ENCODE data around the gene FRMD4B. TPM values are rescaled to one million over a fixed set of nuclear protein-coding genes. Genes with fewer than 3 reads are reported as not detected.
"Not testable (repeated sequence)": the region's sequence is repeated elsewhere in the genome, so short reads cannot be mapped to it uniquely, and the experiment has no call there.

Gene FRMD4B
- total RNA-seq, 3 donors from 2014 or later: 26.0 to 29.4 (median 28.6) TPM

DNA sequence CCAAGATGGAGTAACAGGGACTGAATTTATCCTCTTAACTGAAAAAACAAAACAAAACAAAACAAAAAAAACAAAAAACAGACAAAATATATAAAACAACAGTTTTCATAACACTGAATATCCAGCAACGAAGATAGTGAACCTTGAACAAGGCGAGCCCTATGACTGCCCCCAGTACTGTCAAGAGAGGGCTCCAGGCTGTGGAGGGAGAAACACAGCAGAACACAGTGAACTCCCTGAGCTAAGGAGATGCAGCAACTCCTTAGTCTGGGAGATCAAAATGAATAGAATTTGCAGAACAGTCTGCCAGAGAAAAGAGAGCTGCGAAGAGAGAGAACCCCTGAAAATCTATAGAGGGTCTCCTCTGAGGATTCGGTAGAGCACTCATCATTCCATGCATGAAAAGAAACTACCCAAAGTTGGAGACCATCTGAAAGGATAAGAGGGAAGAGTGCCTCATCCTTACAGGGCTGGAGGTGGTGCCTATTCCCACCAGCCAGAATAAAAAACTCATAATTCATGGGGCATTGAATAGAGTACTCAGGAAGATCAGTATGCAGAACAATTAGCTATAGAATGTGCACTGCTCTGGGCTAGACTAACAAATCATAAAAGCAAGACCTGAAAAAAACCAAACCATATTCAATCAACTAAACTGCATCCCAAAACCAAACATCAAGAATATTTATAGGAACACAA, 101.8 kb downstream of the FRMD4B start:
- intact Hi-C loops (cut with DNase I, micrococcal nuclease): no loop called here
- H3K4me3 ChIP-seq: no peak overlapping the region
- TF ChIP-seq, protein P1, sequence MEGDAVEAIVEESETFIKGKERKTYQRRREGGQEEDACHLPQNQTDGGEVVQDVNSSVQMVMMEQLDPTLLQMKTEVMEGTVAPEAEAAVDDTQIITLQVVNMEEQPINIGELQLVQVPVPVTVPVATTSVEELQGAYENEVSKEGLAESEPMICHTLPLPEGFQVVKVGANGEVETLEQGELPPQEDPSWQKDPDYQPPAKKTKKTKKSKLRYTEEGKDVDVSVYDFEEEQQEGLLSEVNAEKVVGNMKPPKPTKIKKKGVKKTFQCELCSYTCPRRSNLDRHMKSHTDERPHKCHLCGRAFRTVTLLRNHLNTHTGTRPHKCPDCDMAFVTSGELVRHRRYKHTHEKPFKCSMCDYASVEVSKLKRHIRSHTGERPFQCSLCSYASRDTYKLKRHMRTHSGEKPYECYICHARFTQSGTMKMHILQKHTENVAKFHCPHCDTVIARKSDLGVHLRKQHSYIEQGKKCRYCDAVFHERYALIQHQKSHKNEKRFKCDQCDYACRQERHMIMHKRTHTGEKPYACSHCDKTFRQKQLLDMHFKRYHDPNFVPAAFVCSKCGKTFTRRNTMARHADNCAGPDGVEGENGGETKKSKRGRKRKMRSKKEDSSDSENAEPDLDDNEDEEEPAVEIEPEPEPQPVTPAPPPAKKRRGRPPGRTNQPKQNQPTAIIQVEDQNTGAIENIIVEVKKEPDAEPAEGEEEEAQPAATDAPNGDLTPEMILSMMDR (IDR thresholded peaks at IDR 0.05): no peak
- H3K9me3 ChIP-seq: no peaks in the 10 kb centered on the region
- no peaks in the 10 kb centered on the region for H3K36me3 ChIP-seq (ENCODE audit: low read depth)
- no peaks in the 10 kb centered on the region for H3K4me1 ChIP-seq (ENCODE audit: low read depth)
- ATAC-seq: no peak
- no peak for DNase-seq

DNA sequence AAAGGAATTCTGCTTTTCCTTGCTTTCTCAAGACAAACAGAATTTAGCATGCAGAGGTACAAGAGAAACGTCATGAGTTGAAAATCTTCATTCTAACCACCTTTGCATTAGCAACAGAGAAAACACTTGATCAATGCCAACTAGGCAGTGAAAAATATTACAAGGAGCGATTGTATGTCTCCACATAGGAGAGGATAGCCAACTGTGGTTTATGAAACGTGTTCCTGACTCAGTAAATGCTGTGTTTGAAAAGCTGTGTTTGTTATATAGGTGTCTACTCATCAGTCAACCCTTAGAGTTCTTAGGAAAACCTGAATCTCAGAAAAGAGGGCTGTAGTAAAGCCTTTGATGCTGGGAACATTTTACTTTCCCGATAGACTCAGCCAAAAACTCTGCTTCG, 102.4 kb downstream of the FRMD4B start:
- Histone ChIP-seq H3K36me3 (ENCODE audit: low read depth) (no peaks in the 10 kb centered on the region), H3K4me1 (ENCODE audit: low read depth) (no peaks in the 10 kb centered on the region), H3K9me3 (no peaks in the 10 kb centered on the region), H3K4me3 (no peak overlapping the region)
- intact Hi-C loops (cut with DNase I, micrococcal nuclease): no loop called here
- no peak for ATAC-seq
- no peak for DNase-seq
- TF ChIP-seq, protein P1 (IDR thresholded peaks at IDR 0.05): no peak

DNA sequence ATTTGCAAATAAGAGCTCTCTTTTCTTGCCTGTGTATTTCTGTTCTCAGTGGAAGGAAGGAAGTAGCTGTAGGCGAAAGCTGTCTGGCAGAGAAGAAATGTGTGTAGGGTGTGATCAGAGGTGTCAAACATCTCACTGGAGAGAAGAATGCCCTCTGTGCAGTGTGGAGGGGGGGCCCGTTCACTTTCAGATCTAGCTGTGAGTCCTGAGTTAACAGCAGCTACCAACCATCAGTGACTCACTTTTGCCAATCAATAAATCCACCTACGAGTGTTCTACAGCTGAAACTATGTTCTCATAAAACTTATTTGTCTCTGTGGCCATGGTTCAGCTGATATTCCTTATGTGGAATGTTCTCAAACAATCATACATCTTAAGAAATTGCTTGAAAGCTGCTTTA, 103.7 kb downstream of the FRMD4B start:
- Histone ChIP-seq H3K36me3 (ENCODE audit: low read depth) (no peaks in the 10 kb centered on the region), H3K9me3 (no peaks in the 10 kb centered on the region), H3K4me1 (ENCODE audit: low read depth) (no peaks in the 10 kb centered on the region), H3K4me3 (no peak overlapping the region)
- ATAC-seq: peak; percentile 49
- no peak for DNase-seq
- TF ChIP-seq, protein P1 (IDR thresholded peaks at IDR 0.05): no peak
- intact Hi-C loops (cut with DNase I, micrococcal nuclease): no loop called here

DNA sequence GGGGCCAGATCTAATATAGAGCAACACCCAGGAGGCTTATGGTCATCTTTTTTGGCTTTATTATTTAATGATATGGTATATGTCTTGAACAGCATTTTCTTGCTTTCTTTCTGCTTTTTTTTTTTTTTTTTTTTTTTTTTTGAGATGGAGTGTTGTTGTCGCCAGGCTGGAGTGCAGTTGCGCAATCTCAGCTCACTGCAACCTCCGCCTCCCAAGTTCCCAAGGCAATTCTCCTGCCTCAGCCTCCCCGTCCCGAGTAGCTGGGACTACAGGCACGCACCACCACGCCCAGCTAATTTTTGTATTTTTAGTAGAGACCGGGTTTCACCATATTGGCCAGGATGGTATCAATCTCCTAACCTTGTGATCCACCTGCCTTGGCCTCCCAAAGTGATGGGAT, 108.5 kb downstream of the FRMD4B start:
- intact Hi-C loops (cut with DNase I, micrococcal nuclease); H3K36me3 ChIP-seq (ENCODE audit: low read depth); H3K4me3 ChIP-seq; H3K4me1 ChIP-seq (ENCODE audit: low read depth); ATAC-seq; H3K9me3 ChIP-seq; DNase-seq: not testable (repeated sequence)

DNA sequence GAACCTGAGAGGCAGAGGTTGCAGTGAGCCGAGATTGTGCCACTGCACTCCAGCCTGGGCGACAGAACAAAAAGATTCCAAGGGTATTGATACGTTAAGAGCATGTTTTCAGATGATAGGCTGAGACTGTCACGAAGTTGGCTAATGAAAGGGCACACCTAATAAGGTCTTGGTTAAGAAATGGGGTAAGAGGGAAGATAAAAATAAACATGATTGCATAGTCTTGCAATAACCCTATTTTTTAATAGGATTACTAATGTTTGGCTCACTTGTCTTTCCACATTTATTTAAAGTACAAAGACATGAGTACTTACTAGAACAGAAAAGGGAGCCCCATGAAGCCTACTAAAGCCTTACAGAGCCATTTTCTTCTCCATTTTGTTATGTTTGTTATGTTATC, 109.0 kb downstream of the FRMD4B start:
- intact Hi-C loops (cut with DNase I, micrococcal nuclease): no loop called here
- Histone ChIP-seq H3K4me1 (ENCODE audit: low read depth) (no peaks in the 10 kb centered on the region), H3K4me3 (no peak overlapping the region), H3K36me3 (ENCODE audit: low read depth) (no peaks in the 10 kb centered on the region), H3K9me3 (no peaks in the 10 kb centered on the region)
- TF ChIP-seq, protein P1 (IDR thresholded peaks at IDR 0.05): no peak
- DNase-seq (no peak), ATAC-seq (no peak)

DNA sequence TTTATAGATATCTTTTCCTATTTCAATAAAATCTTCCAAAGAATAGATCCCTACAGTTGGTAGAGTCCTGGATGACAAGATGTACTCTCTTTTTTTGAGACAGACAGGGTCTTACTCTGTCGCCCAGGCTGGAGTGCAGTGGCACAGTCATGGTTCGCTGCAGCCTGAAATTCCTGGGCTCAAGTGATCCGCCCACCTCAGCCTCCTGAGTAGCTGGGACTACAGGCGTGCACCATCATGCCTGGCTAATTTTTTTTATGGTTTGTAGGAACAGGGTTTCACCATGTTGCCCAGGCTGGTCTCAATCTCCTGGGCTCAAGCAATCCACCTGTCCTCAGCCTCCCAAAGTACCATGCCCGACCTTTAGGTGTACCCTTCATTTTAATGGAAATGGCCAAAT, 109.7 kb downstream of the FRMD4B start:
- H3K9me3 ChIP-seq; H3K4me3 ChIP-seq; H3K36me3 ChIP-seq (ENCODE audit: low read depth); intact Hi-C loops (cut with DNase I, micrococcal nuclease); DNase-seq; H3K4me1 ChIP-seq (ENCODE audit: low read depth); ATAC-seq: not testable (repeated sequence)

DNA sequence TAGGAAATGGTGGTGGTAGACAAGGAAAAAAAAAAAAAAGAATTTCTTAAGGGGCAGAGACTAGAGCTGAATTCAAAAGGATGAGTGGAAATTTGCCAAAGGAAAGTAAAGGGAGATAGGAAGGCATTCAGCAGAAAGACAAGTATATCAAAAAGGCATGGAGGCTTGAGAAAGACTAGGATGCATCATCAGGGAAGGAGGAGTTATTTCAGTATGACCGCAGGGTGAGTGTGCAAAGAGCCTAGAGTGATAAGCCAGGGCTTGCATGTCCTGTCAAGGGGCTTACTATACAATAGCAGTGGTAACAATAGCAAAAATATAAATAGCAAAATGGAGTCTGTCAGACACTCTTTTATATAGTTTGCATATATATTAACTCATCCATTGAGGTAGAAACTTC, 112.0 kb downstream of the FRMD4B start:
- H3K4me3 ChIP-seq: no peak overlapping the region
- no peaks in the 10 kb centered on the region for H3K36me3 ChIP-seq (ENCODE audit: low read depth)
- intact Hi-C loops (cut with DNase I, micrococcal nuclease): no loop called here
- TF ChIP-seq, protein P1 (IDR thresholded peaks at IDR 0.05): no peak
- H3K4me1 ChIP-seq (ENCODE audit: low read depth): no peaks in the 10 kb centered on the region
- no peak for DNase-seq
- ATAC-seq: no peak
- no peaks in the 10 kb centered on the region for H3K9me3 ChIP-seq

All from mucosa of descending colon (tissue), 3 donors.